ENCODE measurements around the gene DPYSL5. TPM values are rescaled to one million over a fixed set of nuclear protein-coding genes. Genes with fewer than 3 reads are reported as not detected.
"Not testable (repeated sequence)": the region's sequence is repeated elsewhere in the genome, so short reads cannot be mapped to it uniquely, and the experiment has no call there.

Gene DPYSL5
- polyA plus RNA-seq, 3 donors = 0.01 to 0.06 TPM; not detected in 1

DNA sequence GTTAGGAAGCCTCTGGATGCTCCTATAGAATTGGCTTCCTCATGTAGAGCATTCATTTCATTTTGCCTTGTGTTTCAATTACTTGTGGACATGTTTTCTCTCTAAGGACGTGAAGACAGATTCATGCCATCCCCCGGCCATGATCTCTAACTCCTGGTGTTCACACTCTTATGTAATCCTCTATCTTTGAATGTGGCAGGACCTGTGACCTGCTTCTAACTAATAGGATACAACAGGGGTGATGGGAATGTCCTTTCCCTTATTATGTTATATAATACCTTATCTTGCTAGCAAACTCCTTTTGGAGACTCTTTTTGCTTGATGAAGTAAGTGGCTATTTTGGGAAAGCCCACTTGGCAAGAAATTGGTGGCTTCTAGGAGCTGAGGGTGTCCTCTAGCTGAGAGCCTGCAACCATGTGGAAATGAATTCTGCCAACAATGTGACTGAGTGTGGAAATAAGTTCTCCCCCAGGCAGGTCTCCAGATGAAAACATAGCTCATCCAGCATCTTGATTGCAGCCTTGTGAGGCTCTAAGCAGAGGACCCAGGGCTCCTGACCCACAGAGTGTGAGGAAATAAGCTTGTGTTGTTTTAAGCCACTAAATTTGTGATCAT, 13.8 kb downstream of the DPYSL5 start:
- WGBS, 3 donors = 55 to 76% (median 59%) methylated on average over 2 of the region's 2 CpGs
- no peak overlapping the region for H3K27ac ChIP-seq (ENCODE audit: low read depth, low read length)

DNA sequence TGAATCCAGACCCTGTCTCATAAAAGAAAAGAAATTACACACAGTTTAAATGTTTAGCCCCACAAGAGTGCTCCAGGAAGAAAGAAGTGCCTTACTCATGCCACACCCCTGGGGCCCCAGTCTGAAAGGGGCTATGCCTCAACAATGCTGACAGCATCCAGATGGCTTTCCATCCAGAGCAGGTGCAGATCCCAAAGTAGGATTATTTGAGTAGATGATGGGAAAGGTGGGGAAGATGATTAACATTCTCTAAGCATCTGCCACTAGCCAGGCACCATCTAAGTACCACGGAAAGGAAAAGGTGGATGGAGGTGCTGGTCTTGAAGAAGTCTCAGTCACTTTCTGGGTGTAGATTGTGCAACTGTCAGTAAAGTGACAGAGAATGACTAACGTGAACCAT, 16.3 kb downstream of the DPYSL5 start:
- WGBS, 3 donors = 73 to 86% (median 76%) methylated on average over 2 of the region's 2 CpGs
- H3K27ac ChIP-seq (ENCODE audit: low read depth, low read length) = no peak overlapping the region

DNA sequence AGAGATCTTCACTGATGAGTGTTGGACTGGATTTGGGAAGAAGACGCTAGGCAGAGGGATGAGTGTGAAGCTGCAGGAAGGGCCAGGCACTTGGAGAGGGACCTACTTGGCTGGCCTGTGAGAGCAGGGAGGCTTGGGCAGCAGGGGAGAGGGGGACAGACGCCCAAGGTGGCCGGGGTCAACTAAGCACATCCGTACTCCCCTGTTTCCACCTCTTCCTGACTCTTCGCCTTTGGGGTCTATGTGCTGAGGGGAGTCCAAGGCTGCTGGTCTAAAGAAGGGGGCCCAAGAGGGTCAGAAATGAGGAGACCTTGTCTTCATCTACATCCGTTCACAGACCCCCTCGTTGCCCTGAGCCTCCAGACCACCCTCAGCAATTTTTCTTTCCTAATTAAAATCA, 16.7 kb downstream of the DPYSL5 start:
- WGBS, 3 donors = 73 to 90% (median 86%) methylated on average over 7 of the region's 7 CpGs
- H3K27ac ChIP-seq (ENCODE audit: low read depth, low read length) = no peak overlapping the region

DNA sequence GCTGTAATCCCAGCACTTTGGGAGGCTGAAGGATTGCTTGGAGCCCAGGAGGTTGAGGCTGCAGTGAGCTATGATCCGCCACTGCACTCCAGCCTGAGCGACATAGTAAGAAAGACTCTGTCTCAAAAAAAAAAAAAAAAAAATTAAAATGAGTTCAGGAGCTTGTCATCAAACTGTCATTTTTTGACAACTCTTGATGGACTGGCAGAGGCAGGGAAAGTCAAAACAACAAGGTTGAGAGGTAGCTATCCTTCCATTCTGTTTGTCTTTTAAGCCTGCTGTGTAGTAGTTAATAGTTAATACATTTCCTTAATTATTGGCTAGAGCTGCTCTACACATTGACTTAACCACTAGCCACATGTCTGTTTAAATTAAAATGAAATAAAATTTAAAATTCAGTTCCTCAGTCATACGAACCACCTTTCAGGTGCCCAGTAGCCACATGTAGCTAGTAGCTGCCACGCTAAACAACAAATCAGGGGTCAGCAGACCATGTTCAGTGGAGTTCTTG, 22.7 kb downstream of the DPYSL5 start:
- H3K27ac ChIP-seq (ENCODE audit: low read depth, low read length) = no peak overlapping the region
- WGBS, 3 donors = 86 to 94% (median 90%) methylated on average over 4 of the region's 4 CpGs

DNA sequence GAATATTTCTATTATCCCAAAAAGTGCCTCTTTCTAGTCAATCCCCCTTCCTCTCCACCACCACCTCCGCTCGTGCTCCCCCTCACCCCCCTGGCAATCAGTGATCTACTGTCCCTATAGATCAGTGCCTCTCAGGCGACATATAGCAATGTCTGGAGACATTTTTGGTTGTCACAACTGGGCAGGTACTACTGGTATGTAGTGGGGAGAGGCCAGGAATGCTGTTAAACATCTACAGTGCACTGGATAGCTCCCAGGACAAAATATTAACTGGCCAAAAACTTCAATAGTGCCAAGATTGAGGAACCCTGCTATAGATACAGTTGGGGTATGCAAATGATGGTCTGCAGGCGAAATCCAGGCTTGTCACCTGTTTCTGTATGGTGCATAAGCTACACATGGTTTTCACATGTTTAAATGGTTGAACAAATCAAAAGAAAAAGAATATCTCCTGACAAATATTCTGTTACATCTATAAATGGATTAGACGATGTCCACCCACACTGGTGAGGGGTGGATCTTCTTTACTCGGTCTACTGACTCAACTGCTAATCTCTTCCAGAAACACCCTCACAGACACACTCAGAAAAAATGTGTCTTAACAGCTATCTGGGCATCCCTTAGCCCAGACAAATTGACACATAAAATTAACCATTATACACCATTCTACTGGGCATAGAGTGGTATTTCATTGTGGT, 25.5 kb downstream of the DPYSL5 start:
- H3K27ac ChIP-seq (ENCODE audit: low read depth, low read length) = no peak overlapping the region
- 66 to 78% (median 73%) methylated on average over 6 of the region's 6 CpGs for WGBS, 3 donors

DNA sequence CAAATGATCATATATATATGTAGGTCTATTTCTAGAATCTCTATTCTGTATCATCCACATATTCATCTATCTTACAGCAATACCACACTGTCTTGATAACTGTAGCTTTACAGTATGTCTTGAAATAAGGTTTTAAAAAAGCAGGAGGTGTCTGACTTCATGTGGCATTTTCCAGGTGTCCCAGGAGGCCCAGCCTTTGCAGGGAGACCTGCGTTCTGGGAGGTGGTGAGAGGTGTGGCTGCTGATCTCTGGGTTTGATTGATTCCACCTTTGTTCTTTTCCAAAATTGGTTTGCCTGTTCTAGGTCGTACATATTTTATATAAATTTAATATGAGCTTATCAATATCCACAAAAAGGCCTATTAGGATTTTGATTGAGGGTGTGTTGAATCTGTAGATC, 26.6 kb downstream of the DPYSL5 start:
- no peak overlapping the region for H3K27ac ChIP-seq (ENCODE audit: low read depth, low read length)
- 77 to 83% (median 82%) methylated on average over 2 of the region's 2 CpGs for WGBS, 3 donors

DNA sequence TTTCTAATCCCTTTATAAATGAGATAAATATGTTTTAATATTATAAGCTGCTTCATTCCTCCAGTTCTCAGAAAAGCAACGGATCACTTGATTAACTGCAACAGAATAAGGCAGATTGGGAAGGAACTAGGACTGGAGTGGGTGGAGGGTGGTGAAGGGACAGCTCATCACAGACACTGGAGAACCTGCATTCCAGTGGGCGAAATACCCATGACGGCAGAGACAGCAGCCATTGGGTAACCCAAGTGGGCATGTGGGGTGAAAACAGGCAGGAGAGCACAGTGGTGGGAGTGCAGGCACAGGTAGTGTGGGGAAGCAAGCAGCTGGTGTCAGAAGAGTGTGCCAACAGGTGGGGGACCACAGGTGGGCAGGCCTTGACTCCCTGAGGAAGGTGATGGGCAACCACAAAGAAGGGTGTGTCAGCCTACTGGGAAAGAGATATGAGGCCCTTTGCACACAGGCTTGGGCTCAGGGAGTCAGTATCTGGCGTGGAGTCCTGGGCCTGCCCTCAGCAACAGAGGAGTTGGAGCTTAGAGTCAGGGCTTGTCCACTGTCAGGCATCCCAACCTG, 27.2 kb downstream of the DPYSL5 start:
- H3K27ac ChIP-seq (ENCODE audit: low read depth, low read length) = no peak overlapping the region
- 84 to 89% (median 84%) methylated on average over 4 of the region's 4 CpGs for WGBS, 3 donors

DNA sequence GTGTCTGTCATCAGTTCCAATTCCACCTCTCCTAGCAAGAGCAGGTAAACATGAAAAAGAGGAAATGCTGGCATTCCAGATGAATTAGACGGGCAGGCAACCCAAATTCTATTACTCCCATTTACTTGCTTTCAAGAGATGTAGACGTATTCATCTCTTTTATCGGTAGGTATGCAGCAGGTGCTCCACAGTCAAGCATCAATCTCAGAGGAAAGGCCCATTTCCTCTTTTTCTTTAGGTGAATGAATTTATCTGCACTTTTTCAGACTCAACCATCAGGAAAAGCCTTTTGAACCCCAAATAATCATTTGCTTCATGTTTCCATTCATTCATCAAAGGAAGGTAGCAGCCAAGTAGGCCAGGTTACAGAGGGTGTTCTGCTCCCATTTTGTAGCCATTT, 27.9 kb downstream of the DPYSL5 start:
- no peak overlapping the region for H3K27ac ChIP-seq (ENCODE audit: low read depth, low read length)
- WGBS, 3 donors = 59 to 74% (median 71%) methylated on average over 3 of the region's 3 CpGs

DNA sequence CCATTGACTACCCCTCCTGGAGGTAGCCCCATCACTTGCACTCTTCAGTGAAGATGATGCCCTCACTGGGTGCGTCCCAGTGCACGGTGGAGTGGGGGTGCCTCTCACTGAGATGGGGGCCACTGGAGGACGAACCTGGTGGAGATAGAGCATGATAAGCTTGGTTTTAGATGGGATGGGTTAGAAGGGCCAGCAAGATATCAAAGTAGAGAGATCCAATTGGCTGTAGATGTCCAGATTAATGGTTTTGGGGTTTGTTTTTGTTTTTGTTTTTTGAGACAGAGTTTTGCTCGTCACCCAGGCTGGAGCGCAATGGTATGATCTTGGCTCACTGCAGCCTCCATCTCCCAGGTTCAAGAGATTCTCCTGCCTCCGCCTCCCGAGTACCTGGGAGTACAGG, 28.3 kb downstream of the DPYSL5 start:
- no peak overlapping the region for H3K27ac ChIP-seq (ENCODE audit: low read depth, low read length)
- 91 to 94% (median 94%) methylated on average over 7 of the region's 7 CpGs for WGBS, 3 donors

DNA sequence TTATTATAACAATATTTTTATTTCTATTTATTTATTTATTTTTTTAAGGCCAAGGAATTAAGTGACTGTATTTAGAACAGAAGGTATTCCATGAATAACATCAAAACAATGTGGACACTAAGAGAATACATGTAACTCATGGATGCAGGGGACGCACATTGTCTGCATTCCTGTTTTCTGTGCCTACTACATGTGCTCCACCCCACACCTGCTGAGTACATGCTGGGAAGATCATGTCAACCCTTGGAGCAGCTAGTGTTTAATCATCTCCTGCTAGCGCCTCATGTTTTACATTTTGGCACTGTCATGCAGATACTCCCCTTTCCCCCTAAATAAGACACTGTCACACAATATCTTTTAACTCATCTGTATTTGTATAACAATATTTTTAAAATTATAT, 29.3 kb downstream of the DPYSL5 start:
- 89 to 98% (median 98%) methylated on average over 2 of the region's 2 CpGs for WGBS, 3 donors
- no peak overlapping the region for H3K27ac ChIP-seq (ENCODE audit: low read depth, low read length)

DNA sequence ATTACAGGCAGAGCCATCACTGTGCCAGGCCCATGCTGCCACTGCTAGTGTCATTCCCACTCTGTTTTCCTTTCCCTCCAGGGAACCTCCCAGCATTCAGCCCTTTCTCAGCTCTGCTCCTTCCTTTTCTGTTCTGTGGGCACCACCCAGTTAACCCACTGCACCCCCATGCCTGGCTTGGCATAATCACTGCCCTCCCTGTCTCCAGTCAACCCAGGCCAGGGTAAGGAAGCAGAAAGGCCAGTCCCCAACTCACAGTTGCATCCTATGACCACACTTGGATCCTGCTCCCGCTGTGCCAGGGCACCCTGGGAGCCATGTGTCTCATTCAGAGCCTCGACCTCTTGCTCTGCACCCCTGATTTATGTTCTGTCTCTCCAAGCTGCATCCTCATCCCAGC, 32.2 kb downstream of the DPYSL5 start:
- 67 to 83% (median 76%) methylated on average over 2 of the region's 2 CpGs for WGBS, 3 donors
- H3K27ac ChIP-seq (ENCODE audit: low read depth, low read length) = no peak overlapping the region

DNA sequence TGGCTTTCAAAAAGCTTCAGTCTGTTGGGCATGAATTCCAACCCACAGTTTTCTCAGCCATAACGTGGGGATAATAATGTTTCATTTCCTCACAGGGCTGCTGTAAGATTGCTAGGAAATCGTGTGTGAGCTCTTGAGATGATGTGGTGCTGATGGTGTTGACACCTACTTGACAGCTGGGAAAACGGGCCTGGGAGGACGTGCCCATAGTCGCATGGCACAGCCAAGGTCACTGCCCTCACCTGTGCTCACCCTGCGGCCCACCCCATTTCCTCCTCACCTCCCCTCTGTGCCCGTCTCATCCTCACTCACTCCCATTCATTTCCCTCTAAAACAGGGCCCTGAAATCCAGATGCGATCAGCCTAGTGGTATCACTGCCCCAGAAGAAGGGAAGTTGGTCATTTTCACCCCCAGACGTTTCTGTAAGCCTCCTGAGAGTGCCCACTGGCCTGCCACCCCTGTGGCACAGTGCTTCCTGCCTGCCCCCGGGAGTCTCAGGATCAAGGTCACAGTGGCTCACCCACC, 33.0 kb downstream of the DPYSL5 start:
- 66 to 74% (median 66%) methylated on average over 10 of the region's 10 CpGs for WGBS, 3 donors
- no peak overlapping the region for H3K27ac ChIP-seq (ENCODE audit: low read depth, low read length)

DNA sequence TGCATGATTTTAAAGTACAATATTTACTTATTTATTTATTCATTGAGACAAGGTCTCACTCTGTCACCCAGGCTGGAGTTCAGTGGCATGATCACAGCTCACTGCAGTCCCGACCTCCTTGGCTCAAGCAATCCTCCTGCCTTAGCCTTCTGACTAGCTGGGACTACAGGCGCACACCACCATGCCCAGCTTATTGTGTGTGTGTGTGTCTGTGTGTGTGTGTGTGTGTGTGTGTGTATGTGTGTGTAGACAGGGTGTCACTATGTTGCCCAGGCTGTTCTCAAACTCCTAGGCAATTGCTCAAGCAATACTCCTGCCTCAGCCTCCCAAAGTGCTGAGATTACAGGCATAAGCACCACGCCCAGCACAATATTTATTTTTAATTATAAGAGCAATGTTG, 34.3 kb downstream of the DPYSL5 start:
- 72 to 81% (median 73%) methylated on average over 3 of the region's 3 CpGs for whole genome bisulfite sequencing, 3 donors
- not testable (repeated sequence) for H3K27ac ChIP-seq (ENCODE audit: low read depth, low read length)

DNA sequence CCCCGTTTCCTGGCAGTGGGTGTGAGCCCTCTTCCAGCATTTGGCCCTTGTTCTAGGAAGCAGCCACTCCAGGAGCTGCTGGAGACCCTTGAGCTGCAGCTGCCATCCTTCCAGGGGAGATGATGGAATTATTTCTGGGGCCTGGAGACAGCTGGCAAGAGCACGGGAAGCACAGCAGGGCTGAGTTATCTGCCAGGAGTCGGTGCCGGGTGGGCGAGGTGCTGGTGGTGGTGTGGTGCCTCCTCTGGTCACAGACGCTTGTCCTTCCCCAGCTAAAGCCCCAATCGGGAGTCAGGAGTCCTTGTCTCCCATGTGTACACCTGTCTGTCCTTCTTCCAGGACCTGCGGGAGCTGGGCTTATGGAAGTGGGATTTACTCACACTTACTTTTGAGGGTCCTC, 36.0 kb downstream of the DPYSL5 start:
- WGBS, 3 donors = 73 to 74% (median 73%) methylated on average over 8 of the region's 8 CpGs
- no peak overlapping the region for H3K27ac ChIP-seq (ENCODE audit: low read depth, low read length)

DNA sequence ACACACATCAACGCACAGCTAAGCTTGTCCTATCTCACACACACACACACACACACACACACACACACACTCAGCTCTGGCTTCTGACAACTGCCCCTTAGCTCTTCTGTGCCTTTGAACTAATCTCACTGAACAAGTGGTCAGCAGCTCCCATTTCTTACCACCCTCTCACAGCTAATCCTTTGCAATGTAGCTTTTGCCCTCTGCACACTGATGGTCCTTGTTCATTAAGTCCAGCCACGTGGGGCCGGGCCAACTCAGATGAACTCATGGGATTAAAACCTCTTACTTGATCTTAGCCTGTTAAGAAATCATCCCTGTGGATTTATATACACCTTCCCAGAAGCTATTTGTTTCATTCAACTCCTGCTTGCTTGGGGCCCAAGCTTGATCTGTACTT, 36.6 kb downstream of the DPYSL5 start:
- WGBS, 3 donors = 75 to 85% (median 78%) methylated on average over 3 of the region's 3 CpGs
- H3K27ac ChIP-seq (ENCODE audit: low read depth, low read length) = no peak overlapping the region

DNA sequence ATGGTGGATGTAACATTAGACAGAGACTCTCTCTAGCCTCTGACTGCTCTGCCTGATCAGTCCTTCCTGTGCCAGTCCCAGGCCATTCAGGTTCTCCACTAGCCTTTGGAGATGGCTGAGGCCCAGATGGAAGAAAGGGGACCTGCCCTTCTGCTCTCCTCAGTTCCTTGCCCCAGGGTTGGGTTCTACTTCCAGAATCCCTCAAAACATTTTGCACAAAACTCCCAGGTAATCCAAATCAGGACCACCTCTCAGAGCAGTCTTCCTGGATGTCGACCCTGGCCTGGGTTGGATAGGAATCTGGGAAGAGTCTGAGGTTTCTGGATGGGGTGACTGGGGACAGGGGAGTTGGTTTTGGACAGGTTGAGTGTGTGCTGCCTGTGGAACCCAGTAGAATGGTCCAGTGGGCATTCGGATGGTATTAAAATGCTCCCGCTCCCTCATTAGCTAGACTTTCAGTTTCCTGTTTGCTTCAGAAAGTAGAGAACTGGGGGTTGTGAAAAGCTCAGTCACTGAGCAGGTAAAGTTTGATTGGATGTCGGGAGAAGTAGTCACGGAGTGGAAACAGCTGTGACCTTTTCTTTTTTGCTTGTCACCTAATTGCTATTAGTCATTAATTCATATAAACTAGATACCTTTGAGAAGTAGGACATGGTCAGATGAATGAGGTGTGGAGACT, 37.9 kb downstream of the DPYSL5 start:
- 58 to 84% (median 65%) methylated on average over 5 of the region's 5 CpGs for WGBS, 3 donors
- H3K27ac ChIP-seq (ENCODE audit: low read depth, low read length) = no peak overlapping the region

DNA sequence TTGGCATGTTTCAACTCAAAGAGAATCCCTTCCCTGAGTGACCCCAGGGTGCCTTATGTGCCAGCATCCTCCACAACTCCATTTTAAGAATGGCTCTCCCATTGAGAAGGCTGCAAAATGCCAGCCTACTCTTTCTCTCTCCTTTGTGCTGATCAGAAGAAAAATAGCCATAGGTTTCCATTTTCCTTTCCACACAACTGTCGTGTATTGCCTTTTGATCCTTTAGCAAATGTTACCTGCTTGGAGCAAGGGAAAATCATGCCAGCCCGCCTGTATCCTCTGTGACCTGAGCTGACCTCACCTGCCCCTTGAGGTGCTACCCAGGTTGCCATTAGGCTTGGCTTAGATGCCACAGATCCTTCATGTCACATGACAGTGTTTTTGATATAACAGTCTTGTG, 38.8 kb downstream of the DPYSL5 start:
- no peak overlapping the region for H3K27ac ChIP-seq (ENCODE audit: low read depth, low read length)
- WGBS, 3 donors = 60 to 83% (median 66%) methylated on average over 2 of the region's 2 CpGs

DNA sequence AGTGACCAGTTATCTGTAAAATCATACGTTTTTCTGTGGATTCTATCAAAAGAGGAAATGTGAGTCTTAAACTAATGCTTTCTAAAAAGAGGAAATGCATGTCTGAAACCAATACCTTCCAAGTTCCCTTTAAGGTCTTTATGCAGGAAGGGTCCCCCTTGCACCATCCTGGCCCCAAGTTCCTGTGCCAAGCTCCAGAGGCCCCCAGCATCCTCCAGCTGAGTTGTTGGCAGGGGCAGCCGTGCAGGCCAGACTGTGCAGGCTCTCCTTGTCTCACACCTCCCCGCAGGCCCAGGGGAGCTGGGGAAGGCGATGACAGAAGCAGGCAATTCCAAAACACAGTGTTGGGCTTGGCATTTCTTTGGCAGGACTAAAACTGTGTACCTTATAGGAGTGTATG, 39.2 kb downstream of the DPYSL5 start:
- WGBS, 3 donors = 28 to 55% (median 32%) methylated on average over 4 of the region's 4 CpGs

DNA sequence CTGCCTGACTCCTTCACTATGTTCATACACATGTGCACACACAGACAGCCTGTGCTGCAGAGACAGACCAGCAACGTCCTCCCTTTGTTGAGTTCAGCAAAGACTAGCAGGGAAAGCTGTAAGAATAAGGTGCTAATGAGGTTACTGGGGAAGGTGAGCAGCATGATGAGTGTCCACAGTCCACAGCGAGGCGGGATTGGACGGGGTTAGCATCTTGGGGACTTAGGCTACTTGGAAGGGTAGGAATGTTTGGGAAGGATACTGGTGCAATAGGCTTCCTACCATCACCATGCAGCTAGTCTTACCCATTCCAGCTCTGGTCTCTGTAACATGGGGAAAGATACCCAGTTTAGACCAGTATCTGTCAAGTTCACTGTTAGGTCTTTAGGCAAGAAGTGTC, 41.9 kb downstream of the DPYSL5 start:
- H3K27ac ChIP-seq (ENCODE audit: low read depth, low read length) = no peak overlapping the region
- 89 to 94% (median 90%) methylated on average over 4 of the region's 4 CpGs for WGBS, 3 donors

More for the DNA sequence above, 39.2 kb downstream of the DPYSL5 start:
- no peak overlapping the region for H3K27ac ChIP-seq (ENCODE audit: low read depth, low read length)
